PC-9 (cell line): Measurements from ENCODE around the gene IMMP2L. TPM values are rescaled to one million over a fixed set of nuclear protein-coding genes. Genes with fewer than 3 reads are reported as not detected.

Experiments used
- BruUV-seq: library from RNA; stranded (reverse); fragments of 400-500 nt; replicated peaks from 2 replicates; lab custom pipeline; 2021; lab: Mats Ljungman, UMichigan
- CTCF ChIA-PET: fragments of 300-600 bp; sonication (Branson Sonifier 250); formaldehyde crosslinking; loops from one replicate; lab custom pipeline; 2022; ENCODE audit warnings: antibody characterized with exemption; lab: Charles Lee
- POLR2A ChIA-PET: fragments of 300-600 bp; sonication (Branson Sonifier 250); formaldehyde crosslinking; loops from one replicate; lab custom pipeline; 2022; ENCODE audit warnings: antibody characterized with exemption; ENCODE audit not compliant: unreplicated experiment; lab: Charles Lee
- DNase-seq, 2 experiments: peaks; one replicate each; pipeline versions ENCODE4 v3.0.0 to v3.0.0-alpha.2; 2015 to 2022; ENCODE audit warnings: mixed read lengths in 1 of 2
- H2AFZ ChIP-seq: fragments of 200-600 bp; sonication (generic); 2 replicates; pipeline ENCODE4 v1.8.1; 2017; ENCODE audit warnings: antibody characterized with exemption
- H3F3A ChIP-seq: fragments of 200-600 bp; sonication (generic); 2 replicates; pipeline ENCODE4 v1.8.1; 2017; ENCODE audit warnings: antibody characterized with exemption, mild to moderate bottlenecking, low read depth; ENCODE audit not compliant: insufficient read depth
- H3K27ac ChIP-seq: fragments of 200-600 bp; sonication (generic); 2 replicates; pipeline ENCODE4 v1.6.1; 2016; ENCODE audit warnings: mixed run types
- H3K27me3 ChIP-seq: fragments of 200-600 bp; sonication (generic); 2 replicates; pipeline ENCODE4 v1.6.1; 2016; ENCODE audit warnings: low read depth, mixed run types; ENCODE audit not compliant: insufficient read depth
- H3K36me3 ChIP-seq: fragments of 200-600 bp; sonication (generic); 2 replicates; pipeline ENCODE4 v1.6.1; 2016; ENCODE audit warnings: low read depth, mixed run types
- H3K4me1 ChIP-seq: fragments of 200-600 bp; sonication (generic); replicated peaks from 2 replicates; pipeline ENCODE4 v1.6.1; 2016; ENCODE audit warnings: mixed run types; ENCODE audit not compliant: insufficient read depth
- H3K4me2 ChIP-seq: fragments of 200-600 bp; sonication (generic); 2 replicates; pipeline ENCODE4 v1.6.1; 2017; ENCODE audit warnings: mixed run types
- H3K4me3 ChIP-seq: fragments of 200-600 bp; sonication (generic); 2 replicates; pipeline ENCODE4 v1.6.1; 2016; ENCODE audit warnings: mixed run types
- H3K79me2 ChIP-seq: fragments of 200-600 bp; sonication (generic); 2 replicates; pipeline ENCODE4 v1.6.1; 2017; ENCODE audit warnings: low read depth, mixed run types
- H3K9me2 ChIP-seq: fragments of 200-600 bp; sonication (generic); 2 replicates; pipeline ENCODE4 v1.8.1; 2017; ENCODE audit warnings: mild to moderate bottlenecking; ENCODE audit not compliant: insufficient read depth
- H3K9me3 ChIP-seq: fragments of 200-600 bp; sonication (generic); 2 replicates; pipeline ENCODE4 v1.8.1; 2016; ENCODE audit warnings: low read depth; ENCODE audit not compliant: insufficient read depth
- H4K20me1 ChIP-seq: fragments of 200-600 bp; sonication (generic); 2 replicates; pipeline ENCODE4 v1.8.1; 2017; ENCODE audit not compliant: insufficient read depth
- CTCF ChIP-seq: fragments of 200-600 bp; sonication (generic); conservative IDR thresholded peaks from 2 replicates; pipeline ENCODE4 v1.6.1; 2017; ENCODE audit warnings: mixed run types, antibody characterized with exemption, mild to moderate bottlenecking, moderate library complexity
- EZH2 ChIP-seq: fragments of 200-600 bp; sonication (generic); IDR thresholded peaks from 2 replicates; pipeline ENCODE4 v1.8.0; 2017; ENCODE audit warnings: antibody characterized with exemption, low read depth
- intact Hi-C: fragments of 100-400 bp; cut with micrococcal nuclease; formaldehyde crosslinking; loops from one replicate; pipeline ENCODE4 v1.10.0; 2022; ENCODE audit not compliant: unreplicated experiment
- total RNA-seq: library from RNA; stranded (reverse); gene quantifications from 2 replicates; pipeline ENCODE4 v1.2.3, GENCODE V29; 2021

IMMP2L gene
- total RNA-seq, 1 experiment from 2014 or later = 40.5 TPM

- Histone ChIP-seq H3K79me2 (no peaks in the 10 kb centered on the region), H3K4me3 (no peak overlapping the region), H3F3A (peaks cover 4% of the 10 kb centered on the region; the same call in 1 of the 2 replicates), H3K4me2 (no peak overlapping the region), H3K4me1 (peaks cover 14% of the 10 kb centered on the region), H3K27ac (no peak overlapping the region), H3K36me3 (no peaks in the 10 kb centered on the region), H4K20me1 (no peaks in the 10 kb centered on the region), H3K9me2 (no peaks in the 10 kb centered on the region), H2AFZ (no peak overlapping the region), H3K27me3 (no peaks in the 10 kb centered on the region), H3K9me3 (no peaks in the 10 kb centered on the region)
- TF ChIP-seq CTCF (no peak), EZH2 (no peak)
- POLR2A ChIA-PET = no interaction called here
- intact Hi-C loops = no loop called here
- no TSS peak for BruUV-seq
- no peak for DNase-seq
- CTCF ChIA-PET = no interaction called here
Measured at GRCh38 chr7:111229916-111230315, 332.4 kb downstream of the IMMP2L start.

- BruUV-seq = no TSS peak
- no peak for DNase-seq
- ChIA-PET CTCF (no interaction called here), POLR2A (no interaction called here)
- H3K36me3 ChIP-seq = no peaks in the 10 kb centered on the region
- no peaks in the 10 kb centered on the region for H3K79me2 ChIP-seq
- no peak overlapping the region for H3K27ac ChIP-seq
- H3K9me3 ChIP-seq = no peaks in the 10 kb centered on the region
- no peaks in the 10 kb centered on the region; the same call in 1 of the 2 replicates for H3K9me2 ChIP-seq
- peaks cover 14% of the 10 kb centered on the region for H3K4me1 ChIP-seq
- H2AFZ ChIP-seq = no peak overlapping the region
- no peak overlapping the region for H3K4me2 ChIP-seq
- H4K20me1 ChIP-seq = no peaks in the 10 kb centered on the region
- no peak overlapping the region for H3K4me3 ChIP-seq
- intact Hi-C loops = no loop called here
- TF ChIP-seq EZH2 (no peak), CTCF (no peak)
- no peaks in the 10 kb centered on the region for H3K27me3 ChIP-seq
- H3F3A ChIP-seq = peaks cover 4% of the 10 kb centered on the region; the same call in 1 of the 2 replicates
Measured at GRCh38 chr7:111229181-111229740, 333.0 kb downstream of the IMMP2L start.

GRCh38 chr7:111228437-111228836, 333.9 kb downstream of the IMMP2L start:
- Histone ChIP-seq H3K27ac (no peak overlapping the region), H3F3A (peaks cover 4% of the 10 kb centered on the region; the same call in 1 of the 2 replicates), H3K79me2 (no peaks in the 10 kb centered on the region), H3K9me3 (no peaks in the 10 kb centered on the region), H3K4me1 (peaks cover 14% of the 10 kb centered on the region), H4K20me1 (no peaks in the 10 kb centered on the region), H3K9me2 (no peaks in the 10 kb centered on the region; the same call in 1 of the 2 replicates), H3K4me3 (no peak overlapping the region), H3K36me3 (no peaks in the 10 kb centered on the region), H3K27me3 (no peaks in the 10 kb centered on the region), H2AFZ (no peak overlapping the region), H3K4me2 (no peak overlapping the region)
- no peak for TF ChIP-seq EZH2
- TF ChIP-seq CTCF = no peak
- intact Hi-C loops = no loop called here
- CTCF ChIA-PET = no interaction called here
- POLR2A ChIA-PET = no interaction called here
- no TSS peak for BruUV-seq
- DNase-seq = no peak
